ENCODE data around the gene POLN. TPM values are rescaled to one million over a fixed set of nuclear protein-coding genes. Genes with fewer than 3 reads are reported as not detected.

POLN gene
- total RNA-seq, 2 experiments from 2014 or later, result 1.2 to 2.2 TPM

GRCh38 chr4:2059046-2059725 lies 182.7 kb downstream of the POLN start, which contains the start of gene NAT8L:
Gene NAT8L (plus strand): TSS chr4:2059327. CDS start chr4:2059512, 185 bp downstream.
- POLR2A ChIA-PET, result no interaction called here
- CTCF ChIA-PET, result no interaction called here

GRCh38 chr4:2058264-2059045 lies 183.5 kb downstream of the POLN start:
- ChIA-PET CTCF (no interaction called here), POLR2A (interaction anchor here (0.5 to 0.6 kb wide), 2 partner anchors 211 to 340 kb away, joined by 3 read pairs; no protein-coding TSS in a partner anchor)

DNA sequence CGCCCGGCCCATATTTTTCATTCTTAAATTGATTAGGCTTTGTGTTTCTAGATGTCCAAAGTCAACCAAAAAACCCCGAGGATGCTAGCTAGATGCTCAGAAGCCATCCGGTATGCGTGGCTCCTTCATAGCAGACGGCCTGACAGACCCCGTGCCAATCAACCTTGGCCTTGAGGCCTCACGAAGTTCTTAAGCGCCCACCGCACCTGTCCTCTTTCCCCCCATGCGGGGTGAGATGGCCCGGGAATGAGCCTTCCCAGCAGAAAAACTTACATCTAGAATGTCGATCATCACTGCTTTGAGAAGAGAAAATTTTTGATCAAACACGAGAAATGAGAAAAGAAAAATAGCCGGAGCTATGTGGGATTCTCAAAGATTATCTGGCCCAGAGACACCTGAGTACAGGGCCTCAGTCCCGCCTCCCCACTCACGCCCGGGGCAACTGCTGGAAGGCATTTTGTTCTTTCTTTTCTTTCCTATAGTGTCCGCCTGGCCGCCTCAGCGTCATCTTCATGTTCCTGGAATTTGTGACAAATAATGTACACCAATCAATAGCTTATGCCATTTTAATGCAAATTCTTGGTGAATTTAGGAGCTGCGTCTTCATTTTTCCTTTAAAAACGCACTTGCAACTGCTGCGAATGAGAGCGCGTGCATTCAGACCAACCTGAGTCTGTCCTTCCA lies 184.4 kb downstream of the POLN start:
- ChIA-PET CTCF (no interaction called here), POLR2A (interaction anchor here (0.5 to 0.6 kb wide), 2 partner anchors 210 to 340 kb away, joined by 3 read pairs; no protein-coding TSS in a partner anchor)

- CTCF ChIA-PET, result no interaction called here
- POLR2A ChIA-PET, result no interaction called here
Measured at GRCh38 chr4:2054217-2054616, 187.7 kb downstream of the POLN start.

- ChIA-PET POLR2A (no interaction called here), CTCF (no interaction called here)
Measured at GRCh38 chr4:2051086-2051485, 190.8 kb downstream of the POLN start.

GRCh38 chr4:2049811-2050210 lies 192.1 kb downstream of the POLN start:
- POLR2A ChIA-PET, result no interaction called here

DNA sequence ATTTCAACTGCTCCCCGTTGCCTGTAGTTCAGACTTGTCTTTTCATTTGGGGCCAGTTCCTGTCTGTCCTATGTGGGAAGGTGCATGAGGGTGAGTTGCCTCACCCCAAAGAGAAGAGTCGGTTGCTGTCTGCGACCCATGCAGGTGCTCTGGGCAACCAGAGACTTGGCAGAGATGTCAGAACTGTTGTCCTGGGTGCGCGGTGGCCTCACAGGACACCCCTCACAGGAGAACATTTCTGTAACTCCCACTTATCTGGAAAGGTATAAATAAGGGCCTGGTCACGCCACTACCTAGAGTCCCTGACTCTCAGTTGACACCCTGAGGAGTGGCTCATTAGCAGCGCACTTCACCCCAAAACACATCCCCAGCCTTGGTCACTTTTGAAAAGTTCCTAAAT lies 192.5 kb downstream of the POLN start:
- ChIA-PET CTCF (no interaction called here), POLR2A (no interaction called here)

More at GRCh38 chr4:2049811-2050210, 192.1 kb downstream of the POLN start:
- CTCF ChIA-PET, result interaction anchor here (0.9 kb wide), 1 partner anchor 392 kb away, joined by 3 read pairs; no protein-coding TSS in a partner anchor

GRCh38 chr4:2048831-2049230 lies 193.1 kb downstream of the POLN start:
- ChIA-PET CTCF (no interaction called here), POLR2A (no interaction called here)

GRCh38 chr4:2047781-2048581 lies 193.9 kb downstream of the POLN start:
- ChIA-PET POLR2A (no interaction called here), CTCF (no interaction called here)

DNA sequence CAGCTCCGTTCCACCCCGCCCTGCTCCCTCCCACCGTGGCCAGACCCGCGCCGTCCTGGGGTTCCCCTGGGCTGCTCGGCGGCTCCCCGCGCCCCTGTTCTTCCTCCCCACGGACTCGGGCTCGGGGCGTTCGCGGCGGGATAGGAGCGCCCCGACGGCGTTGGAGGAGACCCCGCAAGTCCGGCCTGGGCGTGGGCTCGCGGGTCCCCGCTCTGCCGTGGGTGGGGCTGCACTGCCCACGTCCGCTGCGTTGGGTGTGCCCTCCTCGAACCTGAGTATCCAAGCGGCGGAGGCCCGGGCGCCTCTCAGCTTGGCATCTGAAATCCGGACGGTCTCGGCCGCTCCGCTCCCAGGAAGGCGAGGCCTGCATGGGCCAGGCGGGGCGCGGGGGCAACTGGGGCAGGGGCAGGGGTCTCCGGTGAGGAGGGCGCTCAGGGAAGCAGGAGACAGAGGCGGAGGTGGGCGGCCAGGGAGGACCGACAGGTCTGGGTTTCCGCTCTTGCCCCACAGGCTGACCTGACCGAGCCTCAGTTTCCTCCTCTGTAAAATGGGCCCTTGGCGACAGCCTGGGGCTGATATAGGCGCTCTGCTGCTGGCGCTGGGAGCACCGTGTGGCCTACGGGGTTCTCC lies 194.8 kb downstream of the POLN start:
- ChIA-PET POLR2A (no interaction called here), CTCF (no interaction called here)

DNA sequence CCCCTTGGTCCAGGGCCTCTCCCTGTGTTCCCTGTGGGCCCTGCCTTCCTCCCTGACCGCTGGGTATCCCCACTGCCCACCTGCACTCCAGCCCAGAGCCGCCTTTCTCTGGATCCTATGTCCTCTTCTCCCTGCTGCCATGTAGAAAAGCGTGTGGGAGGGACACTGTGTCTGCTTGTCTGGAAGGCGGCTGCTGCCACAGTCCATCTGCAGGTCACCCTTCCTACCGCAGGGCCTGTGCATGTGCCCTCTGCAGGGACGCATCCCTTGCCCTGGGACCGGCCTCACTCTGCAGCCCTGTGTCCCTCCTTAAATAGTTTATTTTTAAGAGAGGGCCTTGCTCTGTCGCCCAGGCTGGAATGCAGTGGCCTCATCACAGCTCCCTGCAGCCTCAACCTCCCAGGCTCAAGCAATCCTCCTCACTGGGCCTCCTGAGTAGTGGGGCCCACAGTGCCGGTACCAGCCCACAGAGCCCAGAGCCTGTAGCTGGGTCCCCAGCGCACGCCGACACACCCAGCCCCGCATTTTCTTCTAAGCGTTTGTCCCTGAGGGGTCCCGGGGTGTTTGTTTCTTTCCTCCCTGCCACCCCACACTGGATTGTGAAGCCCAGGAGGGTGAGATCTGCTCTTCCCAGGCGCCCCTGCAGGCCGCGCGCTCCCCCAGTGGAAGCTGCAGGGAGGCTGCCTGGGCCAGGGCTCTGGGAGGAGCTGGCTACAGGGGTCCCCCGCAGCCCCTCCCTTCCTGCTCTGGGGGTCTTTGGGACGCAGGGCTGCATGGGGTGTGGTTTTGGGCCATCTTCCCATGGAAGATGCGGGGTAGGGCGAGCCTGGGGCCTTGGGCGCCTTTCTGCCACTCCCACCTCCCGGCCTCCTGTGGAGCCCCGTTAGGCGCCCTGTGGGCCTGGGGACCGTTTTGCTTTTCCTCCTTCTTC lies 195.6 kb downstream of the POLN start:
- POLR2A ChIA-PET, result no interaction called here
- CTCF ChIA-PET, result no interaction called here

- ChIA-PET POLR2A (no interaction called here), CTCF (no interaction called here)
Measured at GRCh38 chr4:2045518-2045951, 196.4 kb downstream of the POLN start.

GRCh38 chr4:2044542-2045517 lies 197.1 kb downstream of the POLN start:
- ChIA-PET POLR2A (no interaction called here), CTCF (no interaction called here)

GRCh38 chr4:2044119-2044485 lies 197.8 kb downstream of the POLN start:
- ChIA-PET POLR2A (no interaction called here), CTCF (interaction anchor here (1.4 kb wide), 1 partner anchor 8 kb away, joined by 4 read pairs; no protein-coding TSS in a partner anchor)

GRCh38 chr4:2043396-2044118 lies 198.4 kb downstream of the POLN start:
- POLR2A ChIA-PET, result no interaction called here
- CTCF ChIA-PET, result interaction anchor here (1.4 kb wide), 1 partner anchor 9 kb away, joined by 4 read pairs; no protein-coding TSS in a partner anchor

DNA sequence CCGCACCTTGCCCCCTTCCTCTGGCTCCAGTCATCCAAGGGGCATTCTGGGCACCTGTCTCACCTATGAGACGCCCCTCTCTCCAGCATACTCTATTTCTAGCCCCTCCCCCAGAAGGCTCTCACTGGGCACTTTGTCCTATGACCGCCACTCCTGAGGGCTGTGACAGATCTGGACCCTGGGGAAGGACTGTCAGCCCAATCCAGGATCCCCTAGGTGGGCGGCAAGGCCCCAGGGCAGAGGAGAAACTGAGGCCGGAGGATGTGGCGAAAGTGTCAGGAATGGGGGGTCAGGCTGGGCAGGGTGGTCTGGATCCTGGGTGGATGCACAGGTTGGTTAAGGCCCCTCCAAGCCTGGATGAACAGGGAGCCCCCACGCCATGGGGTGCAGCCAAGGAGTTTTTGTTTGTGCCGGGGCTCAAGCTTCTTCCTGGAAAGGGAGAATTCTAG lies 198.9 kb downstream of the POLN start:
- ChIA-PET CTCF (interaction anchor here (1.4 kb wide), 1 partner anchor 10 kb away, joined by 4 read pairs; no protein-coding TSS in a partner anchor), POLR2A (no interaction called here)
